ENCODE data around the gene GNAI3. TPM values are rescaled to one million over a fixed set of nuclear protein-coding genes. Genes with fewer than 3 reads are reported as not detected.

Gene GNAI3
- total RNA-seq, 1 experiment from 2014 or later: 6.8 TPM

DNA sequence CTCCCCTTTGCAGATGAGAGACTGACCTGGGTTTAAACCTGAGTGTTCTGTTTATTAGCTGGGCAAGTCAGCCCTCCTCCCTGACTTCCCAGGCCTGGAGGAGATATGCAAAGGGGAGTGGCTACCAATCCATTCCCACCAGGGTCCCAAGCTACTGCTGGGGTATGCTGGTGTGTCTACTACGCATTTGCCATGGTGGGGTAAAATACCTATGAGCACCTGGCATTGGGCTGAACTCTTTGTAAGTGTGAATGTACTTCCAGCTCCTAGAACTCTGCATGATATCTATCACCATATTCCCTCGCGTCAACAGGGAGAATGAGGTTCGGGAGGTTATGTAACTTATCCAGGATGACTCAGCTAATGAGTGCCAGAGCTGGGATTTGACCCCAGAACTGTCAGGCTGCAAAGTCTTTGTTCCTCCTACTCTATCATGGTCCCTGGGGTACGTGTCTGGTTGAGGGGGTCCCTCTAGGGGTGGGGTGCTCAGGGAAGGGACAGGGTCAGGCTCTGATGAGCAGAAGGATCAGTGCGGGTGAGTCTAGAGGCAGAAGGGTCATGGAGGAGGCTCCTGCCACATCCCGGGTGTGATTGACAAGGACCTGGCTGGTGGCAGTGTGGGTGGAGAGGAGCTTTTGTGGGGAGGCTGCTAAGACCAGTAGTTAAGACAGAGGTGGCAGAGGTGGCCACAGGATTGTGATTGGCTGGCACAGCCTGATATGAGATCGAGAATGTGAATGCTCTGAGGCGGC lies 88.0 kb downstream of the GNAI3 start:
- H3K9ac ChIP-seq (ENCODE audit: low read length): no peak overlapping the region
- no peaks in the 10 kb centered on the region for H3K9me3 ChIP-seq (ENCODE audit: low read length)
- H3K27me3 ChIP-seq (ENCODE audit: low read length): no peaks in the 10 kb centered on the region
- CTCF ChIA-PET: no interaction called here
- no peak overlapping the region for H3K27ac ChIP-seq (ENCODE audit: low read length)
- H3K4me2 ChIP-seq (ENCODE audit: low read length): no peak overlapping the region
- H2AFZ ChIP-seq (ENCODE audit: low read length): no peak overlapping the region
- BruUV-seq (replicated peaks): no TSS peak
- no peaks in the 10 kb centered on the region for H3F3A ChIP-seq (ENCODE audit: low read length, unreplicated experiment)
- TF ChIP-seq EZH2phosphoT487 (IDR thresholded peaks at IDR 0.05; ENCODE audit: borderline replicate concordance, low read length) (no peak), EZH2 (IDR thresholded peaks at IDR 0.05; ENCODE audit: low read length, unreplicated experiment) (no peak)
- TF ChIP-seq, protein P1, sequence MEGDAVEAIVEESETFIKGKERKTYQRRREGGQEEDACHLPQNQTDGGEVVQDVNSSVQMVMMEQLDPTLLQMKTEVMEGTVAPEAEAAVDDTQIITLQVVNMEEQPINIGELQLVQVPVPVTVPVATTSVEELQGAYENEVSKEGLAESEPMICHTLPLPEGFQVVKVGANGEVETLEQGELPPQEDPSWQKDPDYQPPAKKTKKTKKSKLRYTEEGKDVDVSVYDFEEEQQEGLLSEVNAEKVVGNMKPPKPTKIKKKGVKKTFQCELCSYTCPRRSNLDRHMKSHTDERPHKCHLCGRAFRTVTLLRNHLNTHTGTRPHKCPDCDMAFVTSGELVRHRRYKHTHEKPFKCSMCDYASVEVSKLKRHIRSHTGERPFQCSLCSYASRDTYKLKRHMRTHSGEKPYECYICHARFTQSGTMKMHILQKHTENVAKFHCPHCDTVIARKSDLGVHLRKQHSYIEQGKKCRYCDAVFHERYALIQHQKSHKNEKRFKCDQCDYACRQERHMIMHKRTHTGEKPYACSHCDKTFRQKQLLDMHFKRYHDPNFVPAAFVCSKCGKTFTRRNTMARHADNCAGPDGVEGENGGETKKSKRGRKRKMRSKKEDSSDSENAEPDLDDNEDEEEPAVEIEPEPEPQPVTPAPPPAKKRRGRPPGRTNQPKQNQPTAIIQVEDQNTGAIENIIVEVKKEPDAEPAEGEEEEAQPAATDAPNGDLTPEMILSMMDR (conservative IDR thresholded peaks at IDR 0.05; ENCODE audit: low read depth, low read length): no peak
- DNase-seq (no peak), ATAC-seq (no peak)
- H4K20me1 ChIP-seq (ENCODE audit: low read length): no peaks in the 10 kb centered on the region
- no peaks in the 10 kb centered on the region for H3K9me2 ChIP-seq (replicated peaks; ENCODE audit: low read length)
- intact Hi-C loops (cut with micrococcal nuclease): no loop called here
- H3K4me3 ChIP-seq (ENCODE audit: low read length): no peak overlapping the region
- no peaks in the 10 kb centered on the region for H3K79me2 ChIP-seq (ENCODE audit: low read length)
- no peaks in the 10 kb centered on the region for H3K4me1 ChIP-seq (ENCODE audit: insufficient read depth, low read length)
- H3K36me3 ChIP-seq (ENCODE audit: low read depth, low read length): peaks cover 5% of the 10 kb centered on the region
- POLR2A ChIA-PET (ENCODE audit: unreplicated experiment): interaction anchor here (0.6 kb wide), 1 partner anchor 90 kb away, joined by 4 read pairs; no protein-coding TSS in a partner anchor

DNA sequence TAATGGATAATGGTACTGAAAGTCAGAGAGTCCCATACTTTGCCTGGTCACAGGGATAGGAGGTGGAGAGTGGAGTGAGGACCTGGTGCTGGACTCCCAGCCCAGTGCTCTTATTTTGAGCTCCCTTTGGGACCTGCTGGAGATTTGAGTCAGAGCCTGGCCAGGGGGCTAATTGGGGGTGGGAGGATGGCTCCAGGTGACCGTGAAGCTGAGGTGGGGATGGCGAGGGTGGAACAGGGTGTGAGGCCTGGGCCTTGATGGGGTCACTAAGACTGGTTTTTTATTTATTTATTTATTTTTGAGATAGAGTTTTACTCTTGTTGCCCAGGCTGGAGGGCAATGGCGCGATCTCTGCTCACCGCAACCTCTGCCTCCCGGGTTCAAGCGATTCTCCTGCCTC lies 89.0 kb downstream of the GNAI3 start:
- ChIA-PET CTCF (interaction anchor here (0.6 kb wide), 1 partner anchor 139 kb away, joined by 12 read pairs; no protein-coding TSS in a partner anchor), POLR2A (ENCODE audit: unreplicated experiment) (no interaction called here)
- DNase-seq: no peak
- H3K9me3 ChIP-seq (ENCODE audit: low read length): no peaks in the 10 kb centered on the region
- H3K36me3 ChIP-seq (ENCODE audit: low read depth, low read length): no peaks in the 10 kb centered on the region
- no TSS peak for BruUV-seq (replicated peaks)
- intact Hi-C loops (cut with micrococcal nuclease): no loop called here
- H3K9me2 ChIP-seq (replicated peaks; ENCODE audit: low read length): no peaks in the 10 kb centered on the region
- H3K27me3 ChIP-seq (ENCODE audit: low read length): no peaks in the 10 kb centered on the region
- no peak for ATAC-seq
- no peaks in the 10 kb centered on the region for H3K4me1 ChIP-seq (ENCODE audit: insufficient read depth, low read length)
- no peaks in the 10 kb centered on the region for H3F3A ChIP-seq (ENCODE audit: low read length, unreplicated experiment)
- TF ChIP-seq, protein P1 (conservative IDR thresholded peaks at IDR 0.05; ENCODE audit: low read depth, low read length): no peak
- TF ChIP-seq EZH2phosphoT487 (IDR thresholded peaks at IDR 0.05; ENCODE audit: borderline replicate concordance, low read length) (no peak), EZH2 (IDR thresholded peaks at IDR 0.05; ENCODE audit: low read length, unreplicated experiment) (no peak)
- no peaks in the 10 kb centered on the region for H3K79me2 ChIP-seq (ENCODE audit: low read length)
- no peak overlapping the region for H3K4me2 ChIP-seq (ENCODE audit: low read length)
- no peaks in the 10 kb centered on the region for H4K20me1 ChIP-seq (ENCODE audit: low read length)
- H3K4me3 ChIP-seq (ENCODE audit: low read length): no peak overlapping the region
- no peak overlapping the region for H2AFZ ChIP-seq (ENCODE audit: low read length)
- H3K9ac ChIP-seq (ENCODE audit: low read length): no peak overlapping the region
- H3K27ac ChIP-seq (ENCODE audit: low read length): no peak overlapping the region

Data from PC-3 (cell line).